Breast epithelium (tissue), 3 donors: ENCODE measurements around the gene NEMP1.

ENCODE experiments used
- CTCF ChIP-seq, 3 donors: fragments of 450-650 bp; IDR thresholded peaks; one replicate each; pipeline ENCODE4 v1.5.1; 2016 to 2017; ENCODE audit warnings: antibody characterized with exemption in 3 of 3, mild to moderate bottlenecking in 3 of 3, moderate library complexity in 3 of 3
- POLR2A ChIP-seq: fragments of 450-650 bp; IDR thresholded peaks from one replicate; pipeline ENCODE4 v1.6.1; 2016; ENCODE audit warnings: antibody characterized with exemption, mild to moderate bottlenecking, moderate library complexity
- POLR2AphosphoS5 ChIP-seq, 3 donors: sonication (generic); formaldehyde crosslinking; IDR thresholded peaks; one replicate each; pipeline ENCODE4 v1.6.1; 2017; ENCODE audit warnings: antibody characterized with exemption in 3 of 3

- TF ChIP-seq CTCF (IDR thresholded peaks at IDR 0.05): no peak
- TF ChIP-seq POLR2A: no peak
- no peak for TF ChIP-seq POLR2AphosphoS5 (IDR thresholded peaks at IDR 0.05)
Observed at GRCh38 chr12:57042695-57043094, 35.9 kb downstream of the NEMP1 start.
